IgD-negative memory B cell (primary cell): ENCODE results near the gene ELOB. TPM values are rescaled to one million over a fixed set of nuclear protein-coding genes. Genes with fewer than 3 reads are reported as not detected.

Source experiments
- H3K27ac Mint-ChIP-seq, 3 donors: one replicate each; pipeline ENCODE4 v1.8.0; 2020 to 2022; ENCODE audit warnings: mild to moderate bottlenecking in 3 of 3, mixed read lengths in 3 of 3, moderate library complexity in 1 of 3
- H3K27me3 Mint-ChIP-seq: one replicate; pipeline ENCODE4 v1.8.0; 2021; ENCODE audit warnings: mixed read lengths
- H3K36me3 Mint-ChIP-seq: one replicate; pipeline ENCODE4 v1.8.0; 2020; ENCODE audit warnings: mild to moderate bottlenecking, mixed read lengths
- H3K4me1 Mint-ChIP-seq, 3 donors: one replicate each; pipeline ENCODE4 v1.8.0; 2020 to 2022; ENCODE audit warnings: mixed read lengths in 3 of 3, mild to moderate bottlenecking in 1 of 3
- H3K4me3 Mint-ChIP-seq, 4 donors: one replicate each; pipeline ENCODE4 v1.8.0; 2020 to 2022; ENCODE audit warnings: mild to moderate bottlenecking in 4 of 4, mixed read lengths in 4 of 4, moderate library complexity in 3 of 4
- H3K9me3 Mint-ChIP-seq, 3 donors: one replicate each; pipeline ENCODE4 v1.8.0; 2020 to 2021; ENCODE audit warnings: mixed read lengths in 3 of 3, mild to moderate bottlenecking in 1 of 3
- polyA plus RNA-seq: library from polyadenylated mRNA; unstranded; fragments of 300-500 nt; fragmentation: Illumina TruSeq; gene quantifications from one replicate; pipeline ENCODE4 v1.2.3, GENCODE V29; 2021

Gene ELOB
- polyA plus RNA-seq, 1 donor from 2014 or later = 262 TPM

- H3K4me1 Mint-ChIP-seq = no peaks in the 10 kb centered on the region
- no peaks in the 10 kb centered on the region for H3K27me3 Mint-ChIP-seq
- peak overlapping the region in 1 of 4 donors; percentile 14 for H3K4me3 Mint-ChIP-seq
- H3K27ac Mint-ChIP-seq = no peak overlapping the region
- H3K36me3 Mint-ChIP-seq = peaks cover 3% of the 10 kb centered on the region
- H3K9me3 Mint-ChIP-seq = no peaks in the 10 kb centered on the region
These were observed 33.9 kb downstream of the ELOB start for GRCh38 chr16:2743007-2743810.

GRCh38 chr16:2742323-2743006 is 34.6 kb downstream of the ELOB start:
- Mint-ChIP-seq H3K27me3 (no peaks in the 10 kb centered on the region), H3K4me1 (no peaks in the 10 kb centered on the region), H3K4me3 (no peak overlapping the region), H3K36me3 (peaks cover 4% of the 10 kb centered on the region), H3K9me3 (no peaks in the 10 kb centered on the region), H3K27ac (no peak overlapping the region)

GRCh38 chr16:2741168-2741567 is 35.9 kb downstream of the ELOB start:
- H3K36me3 Mint-ChIP-seq = peaks cover 4% of the 10 kb centered on the region
- H3K4me1 Mint-ChIP-seq = no peaks in the 10 kb centered on the region
- no peaks in the 10 kb centered on the region for H3K27me3 Mint-ChIP-seq
- no peaks in the 10 kb centered on the region for H3K9me3 Mint-ChIP-seq
- H3K4me3 Mint-ChIP-seq = no peak overlapping the region
- H3K27ac Mint-ChIP-seq = no peak overlapping the region

GRCh38 chr16:2740476-2740875 is 36.6 kb downstream of the ELOB start:
- peaks cover 4% of the 10 kb centered on the region for H3K36me3 Mint-ChIP-seq
- H3K4me3 Mint-ChIP-seq = no peak overlapping the region
- no peaks in the 10 kb centered on the region for H3K4me1 Mint-ChIP-seq
- no peaks in the 10 kb centered on the region for H3K27me3 Mint-ChIP-seq
- H3K27ac Mint-ChIP-seq = no peak overlapping the region
- H3K9me3 Mint-ChIP-seq = no peaks in the 10 kb centered on the region

GRCh38 chr16:2739625-2740430 is 37.3 kb downstream of the ELOB start:
- no peak overlapping the region for H3K4me3 Mint-ChIP-seq
- H3K27me3 Mint-ChIP-seq = no peaks in the 10 kb centered on the region
- H3K36me3 Mint-ChIP-seq = peaks cover 4% of the 10 kb centered on the region
- no peaks in the 10 kb centered on the region for H3K4me1 Mint-ChIP-seq
- H3K27ac Mint-ChIP-seq = no peak overlapping the region
- no peaks in the 10 kb centered on the region for H3K9me3 Mint-ChIP-seq

- Mint-ChIP-seq H3K4me1 (no peaks in the 10 kb centered on the region), H3K9me3 (no peaks in the 10 kb centered on the region), H3K4me3 (no peak overlapping the region), H3K27me3 (peaks cover 3% of the 10 kb centered on the region), H3K27ac (no peak overlapping the region), H3K36me3 (peaks cover 4% of the 10 kb centered on the region)
These were observed 38.5 kb downstream of the ELOB start for GRCh38 chr16:2738615-2739014.

GRCh38 chr16:2737895-2738418 is 39.1 kb downstream of the ELOB start:
- H3K27me3 Mint-ChIP-seq = peaks cover 3% of the 10 kb centered on the region
- H3K36me3 Mint-ChIP-seq = peaks cover 4% of the 10 kb centered on the region
- H3K9me3 Mint-ChIP-seq = no peaks in the 10 kb centered on the region
- H3K27ac Mint-ChIP-seq = no peak overlapping the region
- no peak overlapping the region for H3K4me3 Mint-ChIP-seq
- no peaks in the 10 kb centered on the region for H3K4me1 Mint-ChIP-seq

- Mint-ChIP-seq H3K9me3 (no peaks in the 10 kb centered on the region), H3K36me3 (peaks cover 4% of the 10 kb centered on the region), H3K4me3 (no peak overlapping the region), H3K27me3 (peaks cover 3% of the 10 kb centered on the region), H3K4me1 (no peaks in the 10 kb centered on the region), H3K27ac (no peak overlapping the region)
These were observed 39.9 kb downstream of the ELOB start for GRCh38 chr16:2737238-2737605.

- Mint-ChIP-seq H3K36me3 (peaks cover 4% of the 10 kb centered on the region), H3K4me1 (no peaks in the 10 kb centered on the region), H3K9me3 (no peaks in the 10 kb centered on the region), H3K27me3 (peaks cover 3% of the 10 kb centered on the region), H3K4me3 (no peak overlapping the region), H3K27ac (no peak overlapping the region)
These were observed 40.4 kb downstream of the ELOB start for GRCh38 chr16:2736476-2737237.

- Mint-ChIP-seq H3K27ac (no peak overlapping the region), H3K4me1 (no peaks in the 10 kb centered on the region), H3K4me3 (no peak overlapping the region)
These were observed 42.1 kb downstream of the ELOB start for GRCh38 chr16:2734844-2735515.

GRCh38 chr16:2728034-2728433 is 49.0 kb downstream of the ELOB start:
- Mint-ChIP-seq H3K9me3 (no peaks in the 10 kb centered on the region), H3K36me3 (no peaks in the 10 kb centered on the region), H3K4me1 (no peaks in the 10 kb centered on the region), H3K27ac (no peak overlapping the region), H3K4me3 (no peak overlapping the region), H3K27me3 (peaks cover 8% of the 10 kb centered on the region)

More at GRCh38 chr16:2734844-2735515, 42.1 kb downstream of the ELOB start:
- peaks cover 5% of the 10 kb centered on the region for H3K27me3 Mint-ChIP-seq
- no peaks in the 10 kb centered on the region for H3K9me3 Mint-ChIP-seq
- peaks cover 2% of the 10 kb centered on the region for H3K36me3 Mint-ChIP-seq

GRCh38 chr16:2726923-2727322 is 50.2 kb downstream of the ELOB start:
- Mint-ChIP-seq H3K36me3 (no peaks in the 10 kb centered on the region), H3K27ac (no peak overlapping the region), H3K27me3 (peaks cover 8% of the 10 kb centered on the region), H3K9me3 (no peaks in the 10 kb centered on the region), H3K4me1 (no peaks in the 10 kb centered on the region), H3K4me3 (no peak overlapping the region)

GRCh38 chr16:2724816-2725348 is 52.2 kb downstream of the ELOB start:
- Mint-ChIP-seq H3K27ac (no peak overlapping the region), H3K27me3 (peaks cover 6% of the 10 kb centered on the region), H3K36me3 (no peaks in the 10 kb centered on the region), H3K9me3 (no peaks in the 10 kb centered on the region), H3K4me3 (peak overlapping the region in 1 of 4 donors; percentile 52), H3K4me1 (peaks cover 0 to 1% (median 0%) of the 10 kb centered on the region in 3 donors)
